ENCODE measurements around the gene GABRR3.
"Not testable (repeated sequence)": the region's sequence is repeated elsewhere in the genome, so short reads cannot be mapped to it uniquely, and the experiment has no call there.

GABRR3 gene

GRCh38 chr3:98021830-98022560 is 13.1 kb downstream of the GABRR3 start:
- no peak for DNase-seq

DNA sequence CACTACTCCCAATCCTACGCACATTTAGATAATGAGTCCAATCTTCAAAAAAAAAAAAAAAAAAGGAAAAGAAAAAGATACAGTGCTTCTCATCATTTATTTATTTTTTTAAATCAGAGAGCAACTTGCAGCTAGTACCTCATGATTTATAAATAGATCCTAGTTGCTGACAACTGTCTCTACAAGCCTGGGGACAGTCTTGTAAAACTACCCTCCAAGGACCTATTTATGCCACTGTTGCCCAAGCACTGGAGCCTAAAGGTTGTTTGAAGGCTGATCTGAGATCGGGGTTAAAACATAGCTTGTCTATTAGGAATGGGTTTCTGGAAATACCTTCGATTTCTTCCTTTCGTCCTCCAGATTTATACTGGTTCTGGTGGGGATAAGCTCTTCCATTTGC is 14.7 kb downstream of the GABRR3 start:
- DNase-seq: no peak

DNA sequence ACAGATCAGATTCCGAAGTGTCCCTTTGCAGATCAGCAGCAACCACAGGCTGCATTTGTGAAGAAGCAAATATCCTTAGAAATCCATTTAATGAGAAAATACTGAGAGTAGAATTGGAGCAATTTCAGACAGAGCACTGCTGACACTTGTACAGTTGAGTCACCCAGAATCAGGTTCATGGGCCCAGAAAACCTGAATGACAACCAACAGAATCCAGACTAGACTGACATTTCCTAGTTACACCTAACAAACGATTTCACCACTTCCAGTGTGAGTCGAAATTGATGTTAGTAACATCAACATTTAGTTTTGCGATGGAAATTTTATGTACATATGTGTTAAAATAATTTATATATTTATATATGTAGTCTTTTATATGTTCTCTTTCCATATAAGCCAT is 16.8 kb downstream of the GABRR3 start:
- no peak for DNase-seq

DNA sequence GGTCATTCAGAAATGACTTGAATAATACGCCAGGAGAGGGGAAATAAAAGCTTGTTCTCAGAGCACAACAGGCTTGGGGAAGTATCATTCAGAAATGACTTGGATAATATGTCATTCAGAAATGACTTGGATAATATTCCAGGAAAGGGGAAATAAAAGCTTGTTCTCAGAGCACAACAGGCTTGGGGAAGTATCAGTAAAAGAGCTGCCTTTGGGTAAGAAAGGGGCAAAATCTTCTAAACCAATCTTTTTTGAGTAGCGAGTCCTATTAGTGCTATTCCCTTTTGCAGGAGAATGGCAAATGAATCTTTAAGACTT is 20.9 kb downstream of the GABRR3 start:
- no peak for DNase-seq

GRCh38 chr3:98013411-98014267 is 21.5 kb downstream of the GABRR3 start:
- no peak for DNase-seq

DNA sequence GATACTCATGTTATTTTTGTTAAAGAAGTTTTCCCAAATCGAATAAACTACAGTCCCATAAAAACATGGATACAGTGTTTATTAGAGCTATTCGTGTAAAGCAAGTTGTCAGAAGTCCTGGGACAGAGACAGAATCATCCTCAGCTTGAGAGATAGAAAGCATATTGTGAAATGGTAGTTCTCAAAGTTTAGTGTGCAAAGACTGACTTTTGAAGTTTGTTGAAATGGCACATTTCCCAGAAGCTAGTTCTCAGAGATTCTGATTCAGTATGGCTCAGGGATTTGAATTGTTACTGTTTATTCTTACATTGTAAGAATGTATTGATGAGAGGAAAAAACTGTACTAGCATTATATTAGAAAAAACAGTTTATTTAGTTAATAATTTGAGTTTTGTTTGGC is 22.1 kb downstream of the GABRR3 start:
- no peak for DNase-seq

GRCh38 chr3:98010883-98011449 is 24.1 kb downstream of the GABRR3 start:
- not testable (repeated sequence) for DNase-seq

DNA sequence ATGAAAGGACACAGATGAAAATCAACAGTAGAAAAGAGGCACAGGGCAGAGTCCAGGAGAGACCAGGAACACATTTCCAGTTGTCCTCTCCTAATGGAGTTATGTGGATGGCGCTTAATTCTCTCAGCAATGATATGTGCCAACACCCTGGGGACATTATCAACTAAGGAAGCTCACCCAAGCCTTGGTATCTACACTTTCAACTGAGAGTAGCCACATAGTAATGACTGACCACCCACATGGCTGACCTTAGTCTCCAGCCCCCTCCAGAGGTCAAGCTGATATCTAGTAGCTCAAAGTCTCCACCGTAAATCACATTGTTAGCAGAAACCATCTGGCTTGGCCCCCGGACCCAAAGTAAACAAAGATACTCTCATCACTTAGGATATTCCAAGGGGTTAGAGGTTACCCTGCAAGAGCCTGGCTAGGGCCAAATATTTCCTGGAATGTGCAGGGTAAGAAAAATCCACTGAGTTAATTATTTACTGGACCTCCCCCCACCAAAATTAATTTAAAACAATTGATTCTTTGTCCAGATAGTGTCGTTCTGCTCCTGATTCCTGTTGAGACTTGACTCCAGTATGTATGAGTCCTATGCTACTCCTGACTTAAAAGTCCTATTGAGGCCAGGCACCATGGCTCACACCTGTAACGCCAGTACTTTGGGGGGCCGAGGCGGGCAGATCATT is 24.8 kb downstream of the GABRR3 start:
- no peak for DNase-seq

GRCh38 chr3:98008855-98009254 is 26.3 kb downstream of the GABRR3 start:
- no peak for DNase-seq

GRCh38 chr3:98005438-98005837 is 29.7 kb downstream of the GABRR3 start:
- DNase-seq: no peak

DNA sequence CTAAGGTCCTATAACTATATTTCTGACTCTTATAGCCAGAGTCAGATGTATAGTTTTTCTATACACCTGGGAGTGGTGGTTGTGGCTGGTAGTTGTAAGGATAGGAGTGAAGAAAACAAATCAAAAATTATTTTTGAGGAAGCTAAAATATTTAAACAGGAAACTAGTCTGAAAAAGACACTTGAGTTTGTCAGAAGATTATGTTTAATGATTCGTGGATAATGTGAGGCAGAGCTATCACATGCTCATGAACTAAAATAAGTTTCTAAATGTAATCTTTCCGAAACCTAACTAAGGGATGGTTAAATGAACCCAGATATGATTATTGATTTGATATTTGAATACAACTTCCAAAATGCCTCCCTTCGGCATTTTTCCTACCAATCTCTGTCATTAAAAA is 30.4 kb downstream of the GABRR3 start:
- DNase-seq: no peak

DNA sequence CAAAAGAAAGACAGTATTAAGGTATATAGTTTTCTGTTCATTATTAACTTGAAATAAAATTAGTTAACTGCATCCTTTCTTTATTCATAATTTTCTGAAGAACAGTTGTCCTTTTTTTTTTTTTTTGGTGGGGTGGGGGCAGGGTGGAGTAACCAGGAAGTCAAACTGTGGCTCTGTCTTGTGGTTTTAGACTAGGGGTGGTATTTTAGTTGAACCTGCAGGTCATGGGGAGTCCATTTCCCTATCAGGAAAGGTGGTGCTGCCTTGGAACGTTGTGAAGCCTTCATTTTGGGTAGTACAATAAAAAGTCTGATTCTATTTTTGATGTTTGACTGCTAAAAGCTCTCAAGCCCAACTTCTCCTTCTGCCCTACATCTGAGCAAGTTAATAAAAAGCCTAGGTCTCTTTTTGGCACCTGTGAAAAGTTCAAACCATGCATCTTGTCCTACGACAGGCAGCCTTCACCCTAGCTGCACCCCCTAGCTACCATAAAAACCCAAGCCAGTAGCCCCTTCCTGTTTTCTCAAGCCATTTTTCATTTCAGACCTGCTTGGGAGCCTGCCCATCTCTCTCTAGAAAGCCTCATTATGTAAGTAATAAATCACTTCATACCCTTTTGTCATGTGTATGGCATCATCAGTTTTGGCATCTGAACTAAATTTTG is 31.7 kb downstream of the GABRR3 start:
- no peak for DNase-seq

- no peak for DNase-seq
Observed at GRCh38 chr3:98002717-98003116, 32.4 kb downstream of the GABRR3 start.

GRCh38 chr3:97999994-98000393 is 35.1 kb downstream of the GABRR3 start:
- no peak for DNase-seq

GRCh38 chr3:97999103-97999502 is 36.0 kb downstream of the GABRR3 start:
- DNase-seq: no peak

DNA sequence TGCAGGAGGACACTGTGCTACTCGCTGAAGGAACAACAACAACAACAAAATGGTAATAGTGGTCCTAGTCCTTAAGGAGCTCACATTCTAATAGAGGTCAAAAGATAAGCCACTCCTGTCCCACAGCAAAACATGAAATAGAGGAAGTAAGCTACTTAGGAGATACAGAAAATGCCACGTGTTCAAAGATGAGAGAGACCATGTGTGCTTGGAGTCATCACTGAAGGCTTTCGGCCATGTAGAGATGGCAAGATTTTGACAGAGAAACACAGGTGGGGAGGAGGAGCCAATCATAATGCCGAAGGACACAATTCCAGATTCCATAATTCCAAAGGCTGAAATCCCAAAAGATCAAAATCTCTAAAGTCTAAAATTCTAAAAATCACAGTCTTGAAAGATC is 38.1 kb downstream of the GABRR3 start:
- no peak for DNase-seq

DNA sequence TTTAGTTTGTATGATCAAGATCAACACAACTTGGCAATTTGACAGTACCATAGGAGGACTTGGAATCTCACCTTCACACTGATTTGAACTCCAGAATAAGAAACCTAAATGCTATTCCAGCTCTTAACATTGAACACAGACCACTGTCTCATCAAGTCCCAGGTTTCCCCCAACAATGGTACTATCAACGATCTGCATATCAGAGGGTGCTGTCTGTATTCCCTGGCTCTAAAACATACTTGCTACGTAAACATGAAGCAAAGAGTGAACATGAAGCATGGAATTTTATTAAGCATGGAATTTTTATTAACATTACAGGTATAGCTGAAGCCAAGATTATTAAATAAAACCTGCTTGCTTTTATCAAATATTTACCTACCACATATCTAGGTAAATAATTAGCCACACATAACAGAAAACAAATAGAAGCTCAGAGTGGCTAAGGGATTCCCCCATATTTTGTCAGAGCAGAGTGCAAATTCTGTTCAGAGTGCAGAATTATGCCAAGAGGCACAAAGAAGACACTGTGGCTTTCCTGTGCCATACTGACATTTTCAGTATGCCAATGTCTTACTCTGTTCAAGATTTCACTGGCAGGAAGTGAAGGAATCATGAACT is 40.7 kb downstream of the GABRR3 start:
- no peak for DNase-seq

- no peak for DNase-seq
Observed at GRCh38 chr3:97993526-97993925, 41.6 kb downstream of the GABRR3 start.

- no peak for DNase-seq
Observed at GRCh38 chr3:97992547-97993173, 42.5 kb downstream of the GABRR3 start.

DNA sequence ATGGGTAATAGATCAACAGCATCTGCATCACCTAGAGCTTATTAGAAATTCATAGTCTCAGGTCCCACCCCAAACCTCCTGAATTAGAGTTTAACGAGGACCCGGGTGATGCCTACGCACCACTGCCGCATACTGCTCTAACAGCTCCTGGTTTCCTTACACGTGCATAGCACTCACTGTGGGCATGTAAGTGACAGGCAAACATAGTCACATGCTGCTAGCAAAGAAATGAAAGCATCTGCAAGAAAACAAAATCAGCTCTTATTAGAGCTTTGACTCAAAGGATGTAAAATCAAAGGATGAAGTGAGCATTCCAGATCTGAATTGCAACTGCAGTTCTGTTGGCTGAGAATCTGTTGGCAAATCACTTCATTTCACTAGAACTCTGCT is 43.8 kb downstream of the GABRR3 start:
- no peak for DNase-seq

DNA sequence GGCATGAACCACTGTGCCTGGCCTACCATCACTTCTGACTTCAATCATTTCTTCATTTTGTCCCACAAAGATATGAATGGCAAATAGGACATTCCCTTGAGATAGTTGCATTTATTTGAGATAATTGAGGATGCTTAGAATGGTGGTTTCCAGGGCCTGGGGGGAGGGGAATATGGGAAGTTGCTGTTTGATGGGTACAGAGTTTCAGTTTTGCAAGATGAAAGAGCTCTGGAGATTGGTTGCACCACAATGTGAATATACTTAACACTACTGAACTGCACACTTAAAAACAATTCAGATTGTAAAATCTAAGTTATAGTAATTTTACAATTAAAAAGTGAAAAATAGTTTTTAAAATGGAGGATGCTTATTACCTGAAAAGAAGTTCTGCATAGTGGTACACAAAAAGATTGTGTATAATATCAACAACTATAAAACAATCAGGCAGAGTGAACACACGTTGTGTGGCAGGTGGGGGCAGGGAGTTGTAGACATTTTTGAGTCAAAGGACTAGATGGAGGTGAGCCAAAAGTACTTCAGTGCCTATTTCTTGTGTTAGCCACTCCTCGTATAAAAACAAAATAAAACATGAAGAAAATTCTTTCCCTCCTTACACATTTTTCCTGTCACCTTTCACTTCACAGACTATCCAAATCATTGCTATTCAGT is 44.4 kb downstream of the GABRR3 start:
- DNase-seq: no peak
